ENCODE data around the gene S100A8. TPM values are rescaled to one million over a fixed set of nuclear protein-coding genes. Genes with fewer than 3 reads are reported as not detected.

S100A8 gene
- not detected in 2 replicates for total RNA-seq

DNA sequence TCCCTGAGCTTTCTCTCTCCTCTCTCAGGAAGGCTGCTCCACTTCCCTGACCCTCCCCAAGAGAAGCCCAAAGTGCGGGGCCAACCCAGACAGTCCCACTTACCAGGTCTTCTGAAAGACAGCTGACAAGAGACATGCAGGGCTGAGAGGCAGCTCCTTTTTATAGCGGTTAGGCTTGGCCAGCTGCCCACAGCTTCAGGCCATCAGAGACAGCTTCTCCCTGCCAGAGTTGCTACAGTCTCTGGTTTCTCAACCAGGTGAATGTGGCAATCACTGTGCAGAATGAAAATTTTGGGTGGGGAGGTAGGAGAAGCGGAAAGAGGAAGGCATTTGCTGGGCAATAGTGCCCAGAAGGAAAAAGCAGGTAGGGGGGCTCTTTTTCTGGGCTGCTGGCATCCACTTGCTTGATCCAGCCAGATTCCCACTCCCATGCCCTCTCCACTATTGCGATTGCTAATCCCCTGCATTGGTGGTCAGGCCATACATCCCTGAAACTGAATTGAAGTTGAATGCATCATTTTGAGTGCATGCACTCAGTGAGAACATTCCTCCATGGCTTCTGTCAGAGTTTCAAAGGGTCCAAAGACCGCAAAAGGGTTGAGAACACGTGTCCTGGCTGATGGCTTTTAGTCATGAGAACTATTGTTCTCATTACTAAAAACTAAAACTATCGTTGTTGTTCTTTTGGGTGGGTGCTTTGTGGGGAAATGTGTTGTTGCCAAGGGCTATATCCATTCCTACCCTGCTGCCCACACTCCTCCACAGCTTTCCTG lies at the start of gene S100A8:
Gene S100A8 (minus strand): TSS at position 136 of the 773 bp plus-strand sequence. CDS start 538 bp downstream, outside the sequence.
- Mint-ChIP-seq H3K36me3 (ENCODE audit: low read depth) (no peaks in the 10 kb centered on the region), H3K4me3 (no peak within 1 kb of the TSS), H3K9me3 (no peaks in the 10 kb centered on the region), H3K4me1 (ENCODE audit: low read depth) (peaks cover 8% of the 10 kb centered on the region), H3K27ac (no peak within 1 kb of the TSS), H3K27me3 (ENCODE audit: insufficient read depth) (peaks cover 16% of the 10 kb centered on the region)
- no peak for DNase-seq (ENCODE audit: low spot score)
- intact Hi-C loops (cut with micrococcal nuclease), result no loop called here

DNA sequence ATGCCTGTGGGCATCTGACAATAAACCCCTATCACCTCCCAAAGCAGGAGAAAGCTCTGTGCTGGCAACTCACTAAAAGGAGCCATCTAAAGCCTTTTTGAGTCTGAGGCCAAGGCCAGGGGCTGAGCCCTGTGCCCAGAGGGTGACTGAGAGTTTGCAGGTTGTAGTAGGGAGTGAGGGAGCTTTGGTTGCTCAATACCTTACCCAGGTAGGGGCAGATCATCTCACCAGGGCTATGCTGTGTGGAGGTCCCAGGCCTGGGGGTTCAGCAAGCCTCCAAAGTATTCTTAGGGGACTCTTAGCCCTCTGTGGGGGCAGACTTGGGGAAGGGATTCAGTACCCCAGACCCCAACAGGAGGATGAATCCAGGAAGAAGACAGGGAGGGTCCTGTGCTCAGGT lies 48.4 kb upstream of the S100A8 start:
- Mint-ChIP-seq H3K9me3 (no peaks in the 10 kb centered on the region), H3K27me3 (ENCODE audit: insufficient read depth) (no peaks in the 10 kb centered on the region), H3K36me3 (ENCODE audit: low read depth) (no peaks in the 10 kb centered on the region), H3K4me3 (no peak overlapping the region), H3K27ac (no peak overlapping the region), H3K4me1 (ENCODE audit: low read depth) (no peaks in the 10 kb centered on the region)
- intact Hi-C loops (cut with micrococcal nuclease), result no loop called here
- DNase-seq (ENCODE audit: low spot score), result no peak

DNA sequence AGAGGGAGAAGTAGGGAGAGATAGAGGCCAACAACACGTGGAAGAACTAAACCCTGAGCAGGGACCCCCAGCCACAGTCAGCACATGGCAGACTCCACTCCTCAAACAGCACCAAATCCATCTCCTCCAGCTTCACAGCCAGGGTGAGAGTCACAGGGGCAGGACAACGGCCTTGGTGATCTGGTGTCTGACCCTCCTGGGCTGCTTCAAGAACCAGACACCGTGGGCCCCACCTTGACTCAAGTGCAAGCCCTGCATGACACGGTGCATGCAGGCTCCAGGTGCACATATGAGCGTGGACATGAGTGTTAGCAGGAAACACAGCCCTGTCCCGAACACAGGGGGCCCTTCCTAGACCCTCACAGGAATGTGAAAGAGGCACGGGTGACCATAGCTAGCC lies 47.7 kb upstream of the S100A8 start:
- H3K4me3 Mint-ChIP-seq, result no peak overlapping the region
- H3K27ac Mint-ChIP-seq, result no peak overlapping the region

DNA sequence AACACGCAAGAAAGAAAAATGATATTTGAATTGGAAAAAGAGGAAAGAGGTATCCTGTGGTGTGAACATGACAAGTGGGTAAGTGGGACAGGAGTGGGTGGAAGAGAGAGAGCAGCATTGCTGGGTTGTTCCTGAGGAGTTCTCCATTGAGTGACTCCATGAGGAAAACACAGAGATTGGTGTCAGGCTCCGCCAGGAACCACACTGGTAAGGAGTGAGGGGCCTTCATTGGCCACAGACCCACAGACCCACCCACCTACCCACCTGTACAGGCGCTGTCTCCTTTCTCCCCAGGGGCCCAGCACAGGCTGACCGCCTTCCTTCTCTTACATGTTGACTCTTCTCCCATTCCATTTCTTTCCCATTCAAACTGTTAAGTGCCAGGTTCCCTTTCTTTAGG lies 46.4 kb upstream of the S100A8 start:
- H3K36me3 Mint-ChIP-seq (ENCODE audit: low read depth), result no peaks in the 10 kb centered on the region
- intact Hi-C loops (cut with micrococcal nuclease), result no loop called here

More for the DNA sequence above, 47.7 kb upstream of the S100A8 start:
- Mint-ChIP-seq H3K9me3 (no peaks in the 10 kb centered on the region), H3K27me3 (ENCODE audit: insufficient read depth) (no peaks in the 10 kb centered on the region), H3K36me3 (ENCODE audit: low read depth) (no peaks in the 10 kb centered on the region), H3K4me1 (ENCODE audit: low read depth) (no peaks in the 10 kb centered on the region)
- no peak for DNase-seq (ENCODE audit: low spot score)
- intact Hi-C loops (cut with micrococcal nuclease), result no loop called here

DNA sequence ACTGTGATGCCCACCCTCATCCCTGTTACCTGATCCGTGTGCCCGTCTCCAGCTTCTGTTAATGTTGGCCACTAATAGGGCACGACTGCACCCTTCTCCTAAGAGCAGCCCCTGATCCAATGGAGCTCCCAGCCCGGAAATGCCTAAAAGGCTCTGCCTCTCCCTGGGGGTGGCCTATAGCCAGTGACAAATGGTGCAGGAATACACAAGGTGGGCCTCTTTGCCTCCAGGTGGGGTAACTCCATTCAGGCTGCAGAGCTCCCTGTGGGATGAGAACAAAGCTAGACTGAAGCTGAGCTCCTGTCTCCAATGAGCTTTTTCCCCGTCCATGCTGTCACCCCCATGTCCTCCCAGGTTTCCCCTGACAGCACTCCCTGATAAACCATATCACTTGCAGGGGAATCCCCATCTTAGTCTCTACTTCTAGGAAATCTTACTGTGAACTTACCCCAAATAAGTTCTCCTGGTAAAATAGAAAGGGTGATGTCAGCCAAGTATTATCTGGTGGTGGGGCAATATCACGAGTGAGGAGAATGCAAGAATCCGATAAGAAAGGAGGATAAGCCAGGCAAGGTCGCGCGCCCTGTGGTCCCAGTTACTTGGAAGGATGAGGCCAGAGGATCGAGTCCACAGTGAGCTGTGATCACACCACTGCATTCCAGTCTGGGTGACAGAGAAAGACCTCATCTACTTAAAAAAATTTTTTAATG lies 44.0 kb upstream of the S100A8 start:
- no peaks in the 10 kb centered on the region for H3K36me3 Mint-ChIP-seq (ENCODE audit: low read depth)
- H3K27me3 Mint-ChIP-seq (ENCODE audit: insufficient read depth), result peaks cover 4% of the 10 kb centered on the region
- no peaks in the 10 kb centered on the region for H3K4me1 Mint-ChIP-seq (ENCODE audit: low read depth)
- no peak overlapping the region for H3K4me3 Mint-ChIP-seq
- intact Hi-C loops (cut with micrococcal nuclease), result no loop called here
- DNase-seq (ENCODE audit: low spot score), result no peak
- H3K9me3 Mint-ChIP-seq, result no peaks in the 10 kb centered on the region
- no peak overlapping the region for H3K27ac Mint-ChIP-seq

More for the DNA sequence above, 46.4 kb upstream of the S100A8 start:
- H3K4me3 Mint-ChIP-seq, result no peak overlapping the region
- peaks cover 4% of the 10 kb centered on the region for H3K27me3 Mint-ChIP-seq (ENCODE audit: insufficient read depth)
- no peak for DNase-seq (ENCODE audit: low spot score)
- no peak overlapping the region for H3K27ac Mint-ChIP-seq
- H3K4me1 Mint-ChIP-seq (ENCODE audit: low read depth), result no peaks in the 10 kb centered on the region
- no peaks in the 10 kb centered on the region for H3K9me3 Mint-ChIP-seq

DNA sequence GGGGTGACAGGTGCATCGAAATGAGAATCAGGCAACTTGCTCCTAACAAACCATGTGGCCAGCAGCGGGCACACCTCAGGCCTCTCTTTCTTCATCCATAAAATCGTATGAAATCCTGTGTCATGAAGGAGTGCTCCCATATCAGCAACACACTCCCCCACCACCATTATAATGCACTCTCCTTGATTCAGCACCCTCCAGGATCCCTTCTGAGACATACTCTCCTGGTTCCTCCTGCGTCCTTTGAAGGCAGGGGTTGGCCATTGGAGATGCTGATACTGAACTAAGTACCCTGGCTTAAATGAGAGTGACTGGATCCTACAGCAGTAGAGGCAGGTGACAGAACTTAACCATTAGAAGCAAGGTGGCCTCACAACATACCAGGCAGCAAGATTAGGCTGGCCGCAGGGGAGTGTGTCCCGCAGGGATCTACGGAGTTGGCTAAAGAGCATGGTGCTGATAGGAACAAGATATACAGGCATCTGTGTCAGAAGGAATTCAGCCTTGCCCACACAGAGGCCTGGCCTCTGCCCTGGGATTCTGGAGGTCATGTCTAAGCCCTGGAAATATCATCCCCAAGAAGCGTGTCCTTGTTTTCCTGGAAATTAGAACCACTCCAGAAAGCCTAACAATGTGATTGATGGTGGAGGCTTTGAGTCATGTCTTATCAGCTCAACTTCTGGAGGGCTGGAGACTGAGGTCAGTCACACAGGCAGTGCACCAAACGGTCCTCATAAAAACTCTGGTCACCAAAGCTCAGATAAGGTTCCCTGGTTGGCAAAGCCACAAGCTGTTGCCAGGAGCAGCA lies 42.2 kb upstream of the S100A8 start:
- intact Hi-C loops (cut with micrococcal nuclease), result no loop called here
- Mint-ChIP-seq H3K27ac (no peak overlapping the region), H3K4me3 (no peak overlapping the region), H3K4me1 (ENCODE audit: low read depth) (no peaks in the 10 kb centered on the region), H3K9me3 (no peaks in the 10 kb centered on the region), H3K27me3 (ENCODE audit: insufficient read depth) (peaks cover 7% of the 10 kb centered on the region), H3K36me3 (ENCODE audit: low read depth) (no peaks in the 10 kb centered on the region)
- no peak for DNase-seq (ENCODE audit: low spot score)

DNA sequence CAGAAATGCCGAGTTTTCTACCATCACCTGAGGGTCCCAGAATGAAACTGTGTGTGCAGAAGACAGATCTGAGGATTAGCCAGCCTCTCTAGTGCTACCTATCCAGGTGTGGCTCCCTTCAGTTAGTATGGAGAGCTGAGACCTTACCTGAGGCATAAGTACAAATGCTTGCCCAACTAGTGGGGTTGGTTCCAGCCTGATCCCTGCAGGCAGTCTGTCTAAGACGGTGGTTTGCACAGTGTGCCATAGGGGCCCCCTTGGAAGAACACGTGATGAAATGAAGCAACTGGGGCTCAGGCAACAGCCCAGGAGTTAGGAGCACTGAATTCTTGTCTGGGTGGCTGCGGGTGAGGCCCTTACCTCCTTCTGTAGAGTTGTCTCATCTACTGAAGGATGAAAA lies 41.1 kb upstream of the S100A8 start:
- Mint-ChIP-seq H3K36me3 (ENCODE audit: low read depth) (no peaks in the 10 kb centered on the region), H3K9me3 (no peaks in the 10 kb centered on the region), H3K27me3 (ENCODE audit: insufficient read depth) (peaks cover 7% of the 10 kb centered on the region), H3K4me3 (no peak overlapping the region), H3K4me1 (ENCODE audit: low read depth) (no peaks in the 10 kb centered on the region), H3K27ac (no peak overlapping the region)
- DNase-seq (ENCODE audit: low spot score), result no peak
- intact Hi-C loops (cut with micrococcal nuclease), result no loop called here

DNA sequence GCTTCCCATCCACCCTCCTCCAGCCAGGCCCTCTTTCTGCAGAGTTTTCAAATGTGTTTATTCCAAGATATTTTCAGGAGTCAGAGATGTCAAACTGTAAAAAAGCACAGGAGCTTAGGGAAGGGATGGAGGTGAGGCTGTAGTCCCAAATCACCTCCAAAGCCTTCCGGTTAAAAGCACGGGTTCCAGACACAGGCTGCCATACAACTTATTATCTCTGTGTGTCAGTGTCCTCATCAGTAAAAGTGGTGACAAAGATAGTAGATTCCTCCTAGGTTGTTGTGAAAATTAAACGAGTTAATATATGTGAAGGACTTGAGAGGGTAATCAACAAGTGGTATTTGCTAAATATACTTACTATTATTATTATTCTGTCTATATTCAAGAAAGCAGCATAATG lies 40.6 kb upstream of the S100A8 start:
- H3K4me3 Mint-ChIP-seq, result no peak overlapping the region
- no peak overlapping the region for H3K27ac Mint-ChIP-seq
- peaks cover 7% of the 10 kb centered on the region for H3K27me3 Mint-ChIP-seq (ENCODE audit: insufficient read depth)
- H3K36me3 Mint-ChIP-seq (ENCODE audit: low read depth), result no peaks in the 10 kb centered on the region
- no peaks in the 10 kb centered on the region for H3K4me1 Mint-ChIP-seq (ENCODE audit: low read depth)
- intact Hi-C loops (cut with micrococcal nuclease), result no loop called here
- no peak for DNase-seq (ENCODE audit: low spot score)
- no peaks in the 10 kb centered on the region for H3K9me3 Mint-ChIP-seq

DNA sequence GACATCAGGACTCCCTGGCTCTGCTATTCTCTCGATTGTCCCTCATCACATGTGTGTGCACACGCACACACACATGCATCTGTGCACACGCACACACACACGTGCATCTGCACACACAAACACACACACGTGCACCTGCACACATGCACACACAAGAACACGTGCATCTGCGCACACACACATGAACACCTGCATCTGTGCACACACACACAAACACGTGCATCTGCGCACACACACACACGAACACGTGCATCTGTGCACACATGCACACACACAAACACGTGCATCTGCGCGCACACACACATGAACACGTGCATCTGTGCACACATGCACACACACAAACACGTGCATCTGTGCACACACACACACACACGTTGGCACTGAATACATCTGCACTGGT lies 40.1 kb upstream of the S100A8 start:
- Mint-ChIP-seq H3K9me3 (no peaks in the 10 kb centered on the region), H3K4me1 (ENCODE audit: low read depth) (no peaks in the 10 kb centered on the region), H3K27ac (no peak overlapping the region), H3K27me3 (ENCODE audit: insufficient read depth) (peaks cover 7% of the 10 kb centered on the region), H3K4me3 (no peak overlapping the region), H3K36me3 (ENCODE audit: low read depth) (no peaks in the 10 kb centered on the region)
- intact Hi-C loops (cut with micrococcal nuclease), result no loop called here
- DNase-seq (ENCODE audit: low spot score), result no peak

DNA sequence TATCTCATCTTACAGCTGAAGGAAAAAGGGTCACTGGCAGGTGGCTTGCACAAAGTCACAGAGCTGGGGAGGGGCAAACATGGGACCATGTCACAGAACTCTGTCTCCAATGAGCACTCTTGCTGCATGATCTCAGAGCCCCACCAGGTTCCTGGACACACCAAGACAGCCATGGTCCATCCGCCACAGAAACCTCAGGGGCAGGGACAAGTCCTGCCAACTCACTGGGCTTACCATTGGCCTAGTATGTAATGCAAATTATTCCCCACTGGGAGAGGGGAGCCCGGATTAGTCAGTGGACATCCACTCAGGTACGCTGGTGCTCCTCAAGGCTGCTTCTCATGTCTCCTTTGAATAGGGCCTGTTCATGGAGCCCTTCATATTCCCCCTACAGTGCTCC lies 39.7 kb upstream of the S100A8 start:
- intact Hi-C loops (cut with micrococcal nuclease), result no loop called here
- no peaks in the 10 kb centered on the region for H3K4me1 Mint-ChIP-seq (ENCODE audit: low read depth)
- H3K9me3 Mint-ChIP-seq, result no peaks in the 10 kb centered on the region
- no peaks in the 10 kb centered on the region for H3K36me3 Mint-ChIP-seq (ENCODE audit: low read depth)
- no peak overlapping the region for H3K4me3 Mint-ChIP-seq
- DNase-seq (ENCODE audit: low spot score), result no peak
- no peak overlapping the region for H3K27ac Mint-ChIP-seq
- peaks cover 7% of the 10 kb centered on the region for H3K27me3 Mint-ChIP-seq (ENCODE audit: insufficient read depth)

DNA sequence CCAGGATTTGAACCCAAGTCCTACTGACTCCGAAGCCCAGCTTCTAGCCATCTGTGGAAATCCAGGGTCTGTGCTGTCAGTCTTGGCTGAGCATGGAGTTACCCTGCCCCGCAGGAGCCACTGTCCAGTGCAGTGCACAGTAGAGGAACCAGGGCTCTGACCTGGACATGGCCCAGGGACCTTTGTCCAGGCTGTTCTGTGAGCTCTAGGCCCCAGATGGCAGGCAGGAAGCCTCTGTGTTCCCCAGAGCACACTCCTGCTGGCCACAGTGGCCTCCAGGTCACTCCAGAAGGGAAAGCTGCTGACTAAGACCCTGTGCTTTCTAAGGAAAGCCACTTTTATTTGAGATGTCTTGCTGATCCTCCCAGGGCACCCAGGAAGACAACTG lies 39.3 kb upstream of the S100A8 start:
- intact Hi-C loops (cut with micrococcal nuclease), result no loop called here

DNA sequence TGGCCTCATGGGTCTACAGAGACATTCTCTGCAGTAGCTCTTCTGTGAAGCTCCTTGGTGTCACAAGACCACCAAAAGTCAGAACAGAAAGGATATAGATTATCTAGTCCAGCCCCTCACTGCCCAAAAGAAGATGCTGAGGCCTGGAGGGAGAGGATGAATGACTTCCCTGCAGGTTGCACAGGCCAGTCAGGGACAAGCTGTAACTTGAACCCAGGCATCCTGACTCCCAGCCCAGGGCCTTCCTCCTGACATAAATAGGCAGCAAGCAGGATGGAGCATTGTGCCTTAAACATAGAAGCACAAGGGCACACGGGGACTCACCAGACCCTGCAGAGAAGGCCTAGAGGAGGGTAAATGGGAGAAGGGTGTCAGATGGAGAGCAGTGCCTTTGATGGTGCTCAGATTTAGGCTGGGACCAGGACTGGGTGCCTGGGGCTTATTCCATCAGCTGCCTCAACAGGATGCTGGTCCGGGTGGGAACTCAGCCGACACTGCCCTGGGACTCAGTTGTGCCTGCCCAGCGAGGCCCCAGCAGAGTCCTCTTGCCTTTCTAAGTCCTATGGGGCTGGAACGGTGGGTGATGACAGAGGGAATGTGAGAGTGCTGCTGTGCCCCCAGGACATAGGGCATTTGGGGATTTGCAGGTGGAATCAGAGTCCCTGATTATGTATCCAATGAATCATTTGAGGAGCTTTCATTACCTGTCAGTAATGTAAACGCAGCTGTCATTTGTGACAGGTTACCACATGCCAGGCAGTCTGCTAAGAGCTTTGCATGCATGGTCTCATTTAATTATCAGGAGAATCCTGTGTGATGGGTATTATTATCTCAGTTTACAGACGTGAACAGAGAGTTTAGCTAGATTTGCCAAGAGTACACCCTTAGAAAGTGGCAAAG lies 38.6 kb upstream of the S100A8 start:
- Mint-ChIP-seq H3K4me1 (ENCODE audit: low read depth) (no peaks in the 10 kb centered on the region), H3K4me3 (no peak overlapping the region), H3K27ac (no peak overlapping the region), H3K27me3 (ENCODE audit: insufficient read depth) (peaks cover 8% of the 10 kb centered on the region), H3K9me3 (no peaks in the 10 kb centered on the region), H3K36me3 (ENCODE audit: low read depth) (no peaks in the 10 kb centered on the region)
- DNase-seq (ENCODE audit: low spot score), result no peak
- intact Hi-C loops (cut with micrococcal nuclease), result no loop called here

More for the DNA sequence above, 39.3 kb upstream of the S100A8 start:
- no peaks in the 10 kb centered on the region for H3K9me3 Mint-ChIP-seq
- no peak overlapping the region for H3K4me3 Mint-ChIP-seq
- no peak for DNase-seq (ENCODE audit: low spot score)
- peaks cover 7% of the 10 kb centered on the region for H3K27me3 Mint-ChIP-seq (ENCODE audit: insufficient read depth)
- H3K27ac Mint-ChIP-seq, result no peak overlapping the region
- no peaks in the 10 kb centered on the region for H3K36me3 Mint-ChIP-seq (ENCODE audit: low read depth)
- H3K4me1 Mint-ChIP-seq (ENCODE audit: low read depth), result no peaks in the 10 kb centered on the region
